GM18505 (cell line): ENCODE results near the gene MPZL2.
"Not testable (repeated sequence)": the region's sequence is repeated elsewhere in the genome, so short reads cannot be mapped to it uniquely, and the experiment has no call there.

ENCODE experiments used
- ATAC-seq: cut with Tn5 transposase; IDR thresholded peaks from one replicate; pipeline ENCODE4 v1.9.1; 2021; ENCODE audit not compliant: unreplicated experiment
- POLR2A ChIP-seq: IDR thresholded peaks from 4 replicates; pipeline ENCODE4 v1.6.1; 2011; ENCODE audit warnings: borderline replicate concordance; ENCODE audit not compliant: insufficient read depth, insufficient read length; ENCODE audit errors: extremely low read depth

Gene MPZL2

GRCh38 chr11:118263695-118264568 lies at the start of gene MPZL2:
Gene MPZL2 (minus strand): TSS chr11:118264297. CDS start chr11:118264153, 144 bp downstream.
- ATAC-seq: no peak
- no peak for TF ChIP-seq POLR2A

- TF ChIP-seq POLR2A: no peak
- no peak for ATAC-seq
These were observed 49.1 kb upstream of the MPZL2 start for GRCh38 chr11:118313242-118313641.

DNA sequence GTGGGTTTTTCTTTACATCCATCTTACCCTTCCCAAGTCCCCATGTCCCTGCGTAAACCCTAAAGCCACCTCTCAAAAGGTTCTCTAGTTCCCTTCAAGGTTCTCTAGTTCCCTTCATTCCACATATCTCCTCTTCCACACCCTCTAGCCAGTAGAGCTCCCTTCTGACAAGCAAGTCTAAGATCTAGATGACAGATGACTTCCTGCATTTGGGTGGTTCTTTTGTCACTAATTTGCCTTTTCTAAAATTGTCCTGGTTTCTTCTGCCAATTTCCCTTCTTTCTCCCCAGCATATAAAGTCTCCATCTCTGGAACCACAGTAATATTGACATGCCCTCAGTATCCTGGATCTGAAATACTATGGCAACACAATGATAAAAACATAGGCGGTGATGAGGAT lies 48.2 kb upstream of the MPZL2 start:
- no peak for ATAC-seq

DNA sequence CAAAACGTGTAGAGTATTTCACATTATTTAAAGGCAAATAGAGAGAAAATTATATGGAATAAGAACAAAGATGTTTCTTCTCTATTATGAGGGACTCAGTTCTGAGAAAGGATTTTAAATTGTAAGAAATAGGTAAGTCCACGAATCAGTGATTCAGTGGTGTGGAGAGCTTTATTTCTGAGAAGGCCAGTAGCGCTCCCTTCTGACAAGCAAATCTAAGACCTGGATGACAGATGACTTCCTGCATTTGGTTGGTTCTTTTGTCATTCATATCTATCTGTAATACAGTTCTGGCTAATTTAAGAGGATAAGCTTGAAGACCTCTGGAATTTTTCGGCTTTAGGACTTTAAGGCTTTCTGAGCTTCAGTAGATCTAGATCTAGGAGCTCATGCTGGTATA lies 47.4 kb upstream of the MPZL2 start:
- ATAC-seq: no peak
- no peak for TF ChIP-seq POLR2A

More for the DNA sequence above, 48.2 kb upstream of the MPZL2 start:
- TF ChIP-seq POLR2A: no peak

DNA sequence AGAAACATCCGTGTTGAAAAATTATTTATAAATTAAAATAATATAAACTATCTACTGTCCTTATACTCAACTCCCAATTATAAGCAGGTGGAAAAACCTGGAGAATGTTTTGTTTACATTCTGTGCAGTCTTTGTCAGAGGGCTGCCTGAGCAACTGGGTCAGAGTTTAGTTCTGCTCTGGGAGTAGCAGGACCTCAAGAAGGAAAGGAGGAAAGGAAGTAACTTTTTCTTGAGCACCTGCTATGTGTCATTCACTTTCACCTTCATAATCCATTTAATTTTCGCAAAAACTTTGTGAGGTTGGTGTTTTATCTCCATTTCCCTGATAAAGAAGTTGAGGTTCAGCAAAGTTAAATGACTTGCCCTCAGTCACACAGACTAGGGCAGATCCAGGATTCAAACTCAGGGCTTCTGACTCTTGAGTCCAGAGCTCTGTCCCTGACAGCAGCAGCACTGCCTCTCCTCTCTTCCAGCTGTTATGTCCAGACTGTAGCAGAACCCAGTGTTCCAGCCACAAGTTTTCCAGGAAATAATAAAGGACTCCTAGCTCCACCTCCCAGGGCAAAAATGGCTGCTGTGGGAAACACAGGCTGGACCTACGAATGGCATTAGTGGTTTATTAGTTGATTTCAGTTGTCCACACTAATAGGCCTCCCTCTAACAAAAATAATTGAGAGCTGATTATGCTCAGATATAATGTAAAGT lies 46.8 kb upstream of the MPZL2 start:
- TF ChIP-seq POLR2A: no peak
- ATAC-seq: no peak

- ATAC-seq: no peak
- no peak for TF ChIP-seq POLR2A
These were observed 46.2 kb upstream of the MPZL2 start for GRCh38 chr11:118310271-118310670.

- ATAC-seq: not testable (repeated sequence)
These were observed 45.0 kb upstream of the MPZL2 start for GRCh38 chr11:118308995-118309528.

GRCh38 chr11:118306556-118306955 lies 42.5 kb upstream of the MPZL2 start:
- no peak for ATAC-seq
- TF ChIP-seq POLR2A: no peak

DNA sequence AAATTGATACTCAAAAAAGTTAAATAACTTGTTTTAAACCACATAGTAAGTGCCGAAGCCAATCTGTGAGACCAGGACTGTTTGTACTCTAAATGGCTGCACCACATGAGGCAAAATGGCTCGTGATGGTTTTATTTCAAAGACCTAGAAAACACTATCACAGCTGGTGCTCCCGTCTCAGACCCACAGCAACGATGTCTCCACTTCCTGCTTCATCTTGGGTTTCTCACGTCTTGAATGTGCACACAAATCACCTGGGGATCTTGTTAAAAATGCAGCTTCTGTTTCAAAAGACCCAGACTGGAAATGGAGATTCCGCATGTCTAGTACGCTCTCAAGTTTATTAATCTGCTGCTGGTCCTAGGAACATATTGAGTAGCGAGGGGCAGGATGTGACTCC lies 41.6 kb upstream of the MPZL2 start:
- TF ChIP-seq POLR2A: no peak
- ATAC-seq: no peak

- TF ChIP-seq POLR2A: no peak
- ATAC-seq: no peak
These were observed 40.6 kb upstream of the MPZL2 start, which contains the start of gene CD3E for GRCh38 chr11:118304568-118305248. Gene CD3E (plus strand): TSS chr11:118304730. CDS start chr11:118304953, 223 bp downstream.

DNA sequence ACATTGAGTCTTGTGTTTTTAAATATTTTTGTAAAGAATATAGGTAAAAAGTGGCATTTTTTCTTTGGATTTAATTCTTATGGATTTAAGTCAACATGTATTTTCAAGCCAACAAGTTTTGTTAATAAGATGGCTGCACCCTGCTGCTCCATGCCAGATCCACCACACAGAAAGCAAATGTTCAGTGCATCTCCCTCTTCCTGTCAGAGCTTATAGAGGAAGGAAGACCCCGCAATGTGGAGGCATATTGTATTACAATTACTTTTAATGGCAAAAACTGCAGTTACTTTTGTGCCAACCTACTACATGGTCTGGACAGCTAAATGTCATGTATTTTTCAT lies 40.1 kb upstream of the MPZL2 start:
- ATAC-seq: no peak

GRCh38 chr11:118301600-118302195 lies 37.6 kb upstream of the MPZL2 start:
- no peak for ATAC-seq
- TF ChIP-seq POLR2A: no peak

More for the DNA sequence above, 40.1 kb upstream of the MPZL2 start:
- no peak for TF ChIP-seq POLR2A
